GM23248 (cell line): Measurements from ENCODE around the gene HRC. TPM values are rescaled to one million over a fixed set of nuclear protein-coding genes. Genes with fewer than 3 reads are reported as not detected.

ENCODE experiments used
- DNase-seq: peaks from one replicate; pipeline ENCODE4 v3.0.0-alpha.2; 2015
- H2AFZ ChIP-seq: fragments of 200-600 bp; sonication (generic); 2 replicates; pipeline ENCODE4 v1.6.1; 2016; ENCODE audit warnings: antibody characterized with exemption
- H3F3A ChIP-seq: fragments of 200-600 bp; sonication (generic); 2 replicates; pipeline ENCODE4 v1.6.1; 2016; ENCODE audit warnings: mild to moderate bottlenecking, antibody characterized with exemption, mixed run types; ENCODE audit not compliant: insufficient read depth
- H3K27ac ChIP-seq: fragments of 200-600 bp; sonication (generic); 2 replicates; pipeline ENCODE4 v1.5.1; 2016; ENCODE audit warnings: mild to moderate bottlenecking
- H3K27me3 ChIP-seq: fragments of 200-600 bp; sonication (generic); replicated peaks from 2 replicates; pipeline ENCODE4 v1.6.1; 2016; ENCODE audit warnings: mild to moderate bottlenecking; ENCODE audit not compliant: insufficient read depth
- H3K36me3 ChIP-seq: fragments of 200-600 bp; sonication (generic); 2 replicates; pipeline ENCODE4 v1.6.1; 2016; ENCODE audit warnings: low read depth, mild to moderate bottlenecking
- H3K4me1 ChIP-seq: fragments of 200-600 bp; sonication (generic); 2 replicates; pipeline ENCODE4 v1.6.1; 2016; ENCODE audit warnings: mild to moderate bottlenecking; ENCODE audit not compliant: insufficient read depth
- H3K4me2 ChIP-seq: fragments of 200-600 bp; sonication (generic); one replicate; pipeline ENCODE4 v1.6.1; 2016; ENCODE audit warnings: mild to moderate bottlenecking; ENCODE audit not compliant: unreplicated experiment
- H3K4me3 ChIP-seq: fragments of 200-600 bp; sonication (generic); 2 replicates; pipeline ENCODE4 v1.5.1; 2016; ENCODE audit warnings: mild to moderate bottlenecking
- H3K79me2 ChIP-seq: fragments of 200-600 bp; sonication (generic); 2 replicates; pipeline ENCODE4 v1.6.1; 2016; ENCODE audit warnings: mild to moderate bottlenecking; ENCODE audit not compliant: insufficient read depth
- H3K9ac ChIP-seq: fragments of 200-600 bp; sonication (generic); 2 replicates; pipeline ENCODE4 v1.6.1; 2016; ENCODE audit warnings: mild to moderate bottlenecking
- H3K9me2 ChIP-seq: fragments of 200-600 bp; sonication (generic); 2 replicates; pipeline ENCODE4 v1.6.1; 2016; ENCODE audit warnings: mixed run types, mild to moderate bottlenecking, moderate library complexity; ENCODE audit not compliant: insufficient read depth
- H3K9me3 ChIP-seq: fragments of 200-600 bp; sonication (generic); one replicate; pipeline ENCODE4 v1.6.1; 2017; ENCODE audit warnings: low read depth
- H4K20me1 ChIP-seq: fragments of 200-600 bp; sonication (generic); 2 replicates; pipeline ENCODE4 v1.6.0; 2016; ENCODE audit not compliant: insufficient read depth
- EZH2 ChIP-seq: fragments of 200-600 bp; sonication (generic); IDR thresholded peaks from 2 replicates; pipeline ENCODE4 v1.6.1; 2018; ENCODE audit warnings: antibody characterized with exemption, mild to moderate bottlenecking; ENCODE audit not compliant: insufficient read depth, poor library complexity, severe bottlenecking
- EZH2phosphoT487 ChIP-seq: fragments of 200-600 bp; sonication (generic); IDR thresholded peaks from 2 replicates; pipeline ENCODE4 v1.6.1; 2018; ENCODE audit warnings: antibody characterized with exemption, moderate library complexity, mild to moderate bottlenecking, low read depth; ENCODE audit not compliant: insufficient read depth
- WGBS, 2 experiments: methylation state at CpG; one replicate each; pipeline ENCODE4 v1.1.6; 2015 to 2017; ENCODE audit warnings: low lambda C conversion rate in 2 of 2, low coverage in 1 of 2; ENCODE audit errors: missing lambda C conversion rate in 2 of 2; 5-methylcytosine and 5-hydroxymethylcytosine counted together
- in situ Hi-C: fragments of 300-500 bp; cut with MboI; formaldehyde crosslinking; loops from 2 replicates; pipeline ENCODE4 v1.15.0; 2020
- polyA plus RNA-seq: library from polyadenylated mRNA; unstranded; fragments of >200 nt; fragmentation: Nextera tagmentation; extraction: Ambion mirVana; gene quantifications from 2 replicates; pipeline ENCODE4 v1.2.1, GENCODE V29; 2016
- total RNA-seq: library from RNA; depleted of rRNA; stranded (reverse); fragments of >200 nt; shearing (Covaris generic); gene quantifications from 2 replicates; pipeline ENCODE4 v1.2.3, GENCODE V29; 2014

The HRC gene
- total and polyA plus RNA-seq, 2 experiments from 2014 or later, result not detected

- no peaks in the 10 kb centered on the region for H3K9me3 ChIP-seq
- no peak overlapping the region for H3K9ac ChIP-seq
- H3K4me1 ChIP-seq, result no peaks in the 10 kb centered on the region
- no peak overlapping the region for H3K4me3 ChIP-seq
- no peaks in the 10 kb centered on the region for H3K79me2 ChIP-seq
- no peak overlapping the region for H2AFZ ChIP-seq
- H4K20me1 ChIP-seq, result no peaks in the 10 kb centered on the region
- no peak overlapping the region for H3K4me2 ChIP-seq
- no peak for DNase-seq
- 92% methylated on average over 4 of the region's 4 CpGs for WGBS, 2 experiments
- no peaks in the 10 kb centered on the region for H3F3A ChIP-seq
- H3K9me2 ChIP-seq, result no peaks in the 10 kb centered on the region
- in situ Hi-C loops, result no loop called here
- no peak for TF ChIP-seq EZH2phosphoT487
- no peak for TF ChIP-seq EZH2
- H3K36me3 ChIP-seq, result no peaks in the 10 kb centered on the region
- H3K27me3 ChIP-seq, result no peaks in the 10 kb centered on the region
- H3K27ac ChIP-seq, result no peak overlapping the region
Measured at GRCh38 chr19:49180659-49181058, 25.5 kb upstream of the HRC start.

GRCh38 chr19:49173198-49173597 is 18.0 kb upstream of the HRC start:
- Histone ChIP-seq H3K9me3 (no peaks in the 10 kb centered on the region), H3K79me2 (no peaks in the 10 kb centered on the region), H3F3A (no peaks in the 10 kb centered on the region), H3K9me2 (no peaks in the 10 kb centered on the region), H3K4me3 (no peak overlapping the region), H2AFZ (no peak overlapping the region), H3K9ac (no peak overlapping the region), H3K4me2 (no peak overlapping the region), H3K27me3 (no peaks in the 10 kb centered on the region), H3K36me3 (peaks cover 17% of the 10 kb centered on the region; the same call in 1 of the 2 replicates), H4K20me1 (no peaks in the 10 kb centered on the region), H3K4me1 (no peaks in the 10 kb centered on the region), H3K27ac (no peak overlapping the region)
- no peak for DNase-seq
- no peak for TF ChIP-seq EZH2
- WGBS, 2 experiments, result 98 to 100% methylated on average over 2 of the region's 2 CpGs
- in situ Hi-C loops, result no loop called here

GRCh38 chr19:49168421-49168820 is 13.2 kb upstream of the HRC start:
- H3K4me1 ChIP-seq, result no peaks in the 10 kb centered on the region
- H3K9me2 ChIP-seq, result no peaks in the 10 kb centered on the region
- H3K9me3 ChIP-seq, result no peaks in the 10 kb centered on the region
- 93 to 95% methylated on average over 23 of the region's 23 CpGs for WGBS, 2 experiments
- no peak for DNase-seq
- in situ Hi-C loops, result no loop called here
- TF ChIP-seq EZH2phosphoT487, result no peak
- no peak for TF ChIP-seq EZH2
- H3K27ac ChIP-seq, result no peak overlapping the region
- no peak overlapping the region for H2AFZ ChIP-seq
- no peak overlapping the region for H3K4me2 ChIP-seq
- no peaks in the 10 kb centered on the region for H3K27me3 ChIP-seq
- H4K20me1 ChIP-seq, result no peaks in the 10 kb centered on the region
- no peak overlapping the region for H3K9ac ChIP-seq
- H3K79me2 ChIP-seq, result no peaks in the 10 kb centered on the region
- no peak overlapping the region for H3K4me3 ChIP-seq
- no peaks in the 10 kb centered on the region for H3F3A ChIP-seq
- H3K36me3 ChIP-seq, result peaks cover 13% of the 10 kb centered on the region; the same call in 1 of the 2 replicates

- H3K4me2 ChIP-seq, result no peak overlapping the region
- 93 to 95% methylated on average over 21 to 25 of the region's 25 CpGs for WGBS, 2 experiments
- H4K20me1 ChIP-seq, result no peaks in the 10 kb centered on the region
- no peak overlapping the region for H3K9ac ChIP-seq
- H3K27me3 ChIP-seq, result no peaks in the 10 kb centered on the region
- no peak overlapping the region for H3K4me3 ChIP-seq
- H3K9me2 ChIP-seq, result no peaks in the 10 kb centered on the region
- H3K27ac ChIP-seq, result no peak overlapping the region
- no peaks in the 10 kb centered on the region for H3K9me3 ChIP-seq
- TF ChIP-seq EZH2phosphoT487, result no peak
- TF ChIP-seq EZH2, result no peak
- H3K4me1 ChIP-seq, result no peaks in the 10 kb centered on the region
- H3F3A ChIP-seq, result no peaks in the 10 kb centered on the region
- in situ Hi-C loops, result no loop called here
- H3K79me2 ChIP-seq, result no peaks in the 10 kb centered on the region
- H2AFZ ChIP-seq, result no peak overlapping the region
- peaks cover 13% of the 10 kb centered on the region; the same call in 1 of the 2 replicates for H3K36me3 ChIP-seq
- DNase-seq, result no peak
Measured at GRCh38 chr19:49167857-49168409, 12.7 kb upstream of the HRC start.

- no peaks in the 10 kb centered on the region for H3K27me3 ChIP-seq
- in situ Hi-C loops, result no loop called here
- WGBS, 2 experiments, result 70 to 78% methylated on average over 7 to 30 of the region's 30 CpGs
- TF ChIP-seq EZH2phosphoT487, result no peak
- no peak for TF ChIP-seq EZH2
- no peak overlapping the region for H3K27ac ChIP-seq
- 0 out of 2 replicates have a peak, but pooled peaks cover 5% of the 10 kb centered on the region for H3K36me3 ChIP-seq
- H3K4me2 ChIP-seq, result no peak overlapping the region
- H4K20me1 ChIP-seq, result no peaks in the 10 kb centered on the region
- no peak overlapping the region for H3K4me3 ChIP-seq
- no peaks in the 10 kb centered on the region for H3K9me3 ChIP-seq
- no peaks in the 10 kb centered on the region for H3F3A ChIP-seq
- no peaks in the 10 kb centered on the region for H3K9me2 ChIP-seq
- H3K79me2 ChIP-seq, result no peaks in the 10 kb centered on the region
- H3K9ac ChIP-seq, result no peak overlapping the region
- H2AFZ ChIP-seq, result no peak overlapping the region
- no peak for DNase-seq
- H3K4me1 ChIP-seq, result no peaks in the 10 kb centered on the region
Measured at GRCh38 chr19:49165865-49166301, 10.7 kb upstream of the HRC start.
